ENCODE results near the gene EFNA5. TPM values are rescaled to one million over a fixed set of nuclear protein-coding genes. Genes with fewer than 3 reads are reported as not detected.

EFNA5 gene
- total RNA-seq, 4 donors from 2014 or later = 2.4 to 9.2 (median 3.9) TPM

- ATAC-seq = no peak
- TF ChIP-seq POLR2A (IDR thresholded peaks at IDR 0.05) = no peak
- Histone ChIP-seq H3K4me3 (no peak overlapping the region), H3K36me3 (no peaks in the 10 kb centered on the region), H3K27me3 (no peaks in the 10 kb centered on the region), H3K9me3 (no peaks in the 10 kb centered on the region), H3K27ac (no peak overlapping the region), H3K4me1 (no peaks in the 10 kb centered on the region)
- 92 to 97% methylated on average over 2 of the region's 2 CpGs for WGBS, 2 donors (ENCODE audit: low coverage in 1 of 2)
Observed at GRCh38 chr5:107630184-107630583, 40.6 kb downstream of the EFNA5 start.

DNA sequence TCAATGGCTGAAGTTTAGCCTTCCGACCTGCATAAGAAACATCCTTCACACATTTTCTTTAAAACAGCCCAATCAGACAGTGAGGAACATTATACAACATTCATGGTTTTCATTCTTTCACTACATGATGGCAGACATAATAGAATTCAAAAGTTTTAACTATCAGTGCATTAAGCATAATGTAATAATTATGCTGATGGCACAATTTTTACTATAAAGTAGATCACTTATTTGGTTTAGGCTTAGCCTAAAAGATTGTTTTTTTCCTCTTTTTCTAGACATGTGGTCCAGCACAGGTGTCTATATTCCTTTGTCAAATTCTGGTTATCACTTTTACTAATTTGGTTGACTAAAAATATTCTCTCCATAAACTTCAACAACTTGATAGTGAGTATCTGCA is 46.5 kb downstream of the EFNA5 start:
- no peak overlapping the region for H3K27ac ChIP-seq
- H3K4me3 ChIP-seq = no peak overlapping the region
- H3K36me3 ChIP-seq = no peaks in the 10 kb centered on the region
- H3K9me3 ChIP-seq = no peaks in the 10 kb centered on the region
- no peaks in the 10 kb centered on the region for H3K4me1 ChIP-seq
- no peak for ATAC-seq
- WGBS, 2 donors (ENCODE audit: low coverage in 1 of 2) = 87 to 91% methylated on average over 1 of the region's 1 CpG
- no peaks in the 10 kb centered on the region for H3K27me3 ChIP-seq
- TF ChIP-seq POLR2AphosphoS5 (IDR thresholded peaks at IDR 0.05) = no peak
- no peak for TF ChIP-seq CTCF (IDR thresholded peaks at IDR 0.05)
- no peak for TF ChIP-seq POLR2A (IDR thresholded peaks at IDR 0.05)
- no peak for TF ChIP-seq EP300 (IDR thresholded peaks at IDR 0.05)

DNA sequence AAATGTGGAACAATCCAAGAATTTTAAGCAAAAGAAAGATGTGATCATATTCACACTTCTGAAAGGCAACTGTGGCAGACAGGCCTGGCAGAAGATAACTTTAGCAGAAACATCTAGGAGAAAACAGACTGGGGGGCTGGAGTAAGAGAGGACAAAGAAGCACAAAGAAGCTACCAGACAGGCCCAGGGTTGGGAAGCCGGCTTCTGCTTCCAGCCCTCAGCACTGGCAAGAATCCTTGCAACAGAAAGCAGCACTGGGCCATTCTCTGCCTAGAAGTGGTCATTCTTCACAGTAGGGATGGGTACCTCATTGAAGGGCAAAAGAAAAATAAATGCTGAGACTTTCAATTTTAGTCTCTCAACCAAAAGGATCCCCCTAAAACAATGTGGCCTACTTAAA is 49.6 kb downstream of the EFNA5 start:
- Histone ChIP-seq H3K4me3 (no peak overlapping the region), H3K4me1 (no peaks in the 10 kb centered on the region), H3K9me3 (no peaks in the 10 kb centered on the region), H3K36me3 (no peaks in the 10 kb centered on the region), H3K27me3 (no peaks in the 10 kb centered on the region), H3K27ac (no peak overlapping the region)
- no peak for TF ChIP-seq CTCF (IDR thresholded peaks at IDR 0.05)
- TF ChIP-seq POLR2A (IDR thresholded peaks at IDR 0.05) = no peak
- TF ChIP-seq POLR2AphosphoS5 (IDR thresholded peaks at IDR 0.05) = no peak
- no peak for TF ChIP-seq EP300 (IDR thresholded peaks at IDR 0.05)
- no peak for ATAC-seq
- WGBS, 2 donors (ENCODE audit: low coverage in 1 of 2) = 83 to 100% methylated on average over 1 of the region's 1 CpG

GRCh38 chr5:107619781-107620180 is 51.0 kb downstream of the EFNA5 start:
- Histone ChIP-seq H3K9me3 (no peaks in the 10 kb centered on the region), H3K36me3 (no peaks in the 10 kb centered on the region), H3K27me3 (no peaks in the 10 kb centered on the region), H3K4me3 (no peak overlapping the region), H3K27ac (no peak overlapping the region), H3K4me1 (no peaks in the 10 kb centered on the region)
- 76% methylated on average over 2 of the region's 2 CpGs for WGBS, 2 donors (ENCODE audit: low coverage in 1 of 2)
- no peak for ATAC-seq
- no peak for TF ChIP-seq CTCF (IDR thresholded peaks at IDR 0.05)
- no peak for TF ChIP-seq POLR2A (IDR thresholded peaks at IDR 0.05)

GRCh38 chr5:107618242-107618641 is 52.5 kb downstream of the EFNA5 start:
- H3K4me3 ChIP-seq = no peak overlapping the region
- TF ChIP-seq CTCF (IDR thresholded peaks at IDR 0.05) = no peak
- no peak for TF ChIP-seq POLR2A (IDR thresholded peaks at IDR 0.05)
- TF ChIP-seq EP300 (IDR thresholded peaks at IDR 0.05) = no peak
- TF ChIP-seq POLR2AphosphoS5 (IDR thresholded peaks at IDR 0.05) = no peak
- no peaks in the 10 kb centered on the region for H3K36me3 ChIP-seq
- no peak overlapping the region for H3K27ac ChIP-seq
- H3K4me1 ChIP-seq = no peaks in the 10 kb centered on the region
- H3K27me3 ChIP-seq = no peaks in the 10 kb centered on the region
- no peak for ATAC-seq
- no peaks in the 10 kb centered on the region for H3K9me3 ChIP-seq
- 82 to 93% methylated on average over 3 of the region's 3 CpGs for WGBS, 2 donors (ENCODE audit: low coverage in 1 of 2)

DNA sequence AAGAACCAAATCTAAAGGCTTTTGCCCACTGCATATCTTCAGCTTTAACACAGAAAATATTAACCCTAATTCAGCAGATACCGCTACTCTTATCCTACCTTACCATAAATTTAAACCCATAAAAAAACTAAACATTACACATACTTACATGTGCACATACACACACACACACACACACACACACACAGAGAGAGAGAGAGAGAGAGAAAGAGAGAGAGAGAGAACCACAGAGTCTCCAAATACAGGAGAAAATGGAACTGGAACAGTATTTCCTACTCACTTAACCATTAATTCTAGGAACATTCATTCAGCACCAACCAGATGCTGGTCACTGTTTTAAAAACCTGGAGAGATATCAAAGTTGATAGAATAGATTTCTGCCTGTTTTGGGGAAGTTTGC is 53.7 kb downstream of the EFNA5 start:
- no peaks in the 10 kb centered on the region for H3K4me1 ChIP-seq
- TF ChIP-seq POLR2AphosphoS5 (IDR thresholded peaks at IDR 0.05) (no peak), EP300 (IDR thresholded peaks at IDR 0.05) (no peak), CTCF (IDR thresholded peaks at IDR 0.05) (no peak), POLR2A (IDR thresholded peaks at IDR 0.05) (no peak)
- WGBS, 2 donors (ENCODE audit: low coverage in 1 of 2) = 100% methylated on average over 1 of the region's 1 CpG
- H3K4me3 ChIP-seq = no peak overlapping the region
- H3K27me3 ChIP-seq = no peaks in the 10 kb centered on the region
- no peak for ATAC-seq
- no peaks in the 10 kb centered on the region for H3K36me3 ChIP-seq
- no peaks in the 10 kb centered on the region for H3K9me3 ChIP-seq
- no peak overlapping the region for H3K27ac ChIP-seq

Data from gastroesophageal sphincter (tissue), 4 donors.